ENCODE measurements around the gene ZNF488.
"Not testable (repeated sequence)": the region's sequence is repeated elsewhere in the genome, so short reads cannot be mapped to it uniquely, and the experiment has no call there.

The ZNF488 gene

GRCh38 chr10:47384148-47384921 is at the start of gene ZNF488:
ZNF488 (minus strand) TSS chr10:47384293; CDS start chr10:47368829, 15,464 bp downstream.
- DNase-seq (ENCODE audit: low spot score) = peak; percentile 71

GRCh38 chr10:47425813-47426419 is 41.8 kb upstream of the ZNF488 start:
- no peak for DNase-seq (ENCODE audit: low spot score)

- DNase-seq (ENCODE audit: low spot score) = no peak
These were observed 40.1 kb upstream of the ZNF488 start for GRCh38 chr10:47424231-47424630.

GRCh38 chr10:47423476-47423875 is 39.4 kb upstream of the ZNF488 start:
- no peak for DNase-seq (ENCODE audit: low spot score)

DNA sequence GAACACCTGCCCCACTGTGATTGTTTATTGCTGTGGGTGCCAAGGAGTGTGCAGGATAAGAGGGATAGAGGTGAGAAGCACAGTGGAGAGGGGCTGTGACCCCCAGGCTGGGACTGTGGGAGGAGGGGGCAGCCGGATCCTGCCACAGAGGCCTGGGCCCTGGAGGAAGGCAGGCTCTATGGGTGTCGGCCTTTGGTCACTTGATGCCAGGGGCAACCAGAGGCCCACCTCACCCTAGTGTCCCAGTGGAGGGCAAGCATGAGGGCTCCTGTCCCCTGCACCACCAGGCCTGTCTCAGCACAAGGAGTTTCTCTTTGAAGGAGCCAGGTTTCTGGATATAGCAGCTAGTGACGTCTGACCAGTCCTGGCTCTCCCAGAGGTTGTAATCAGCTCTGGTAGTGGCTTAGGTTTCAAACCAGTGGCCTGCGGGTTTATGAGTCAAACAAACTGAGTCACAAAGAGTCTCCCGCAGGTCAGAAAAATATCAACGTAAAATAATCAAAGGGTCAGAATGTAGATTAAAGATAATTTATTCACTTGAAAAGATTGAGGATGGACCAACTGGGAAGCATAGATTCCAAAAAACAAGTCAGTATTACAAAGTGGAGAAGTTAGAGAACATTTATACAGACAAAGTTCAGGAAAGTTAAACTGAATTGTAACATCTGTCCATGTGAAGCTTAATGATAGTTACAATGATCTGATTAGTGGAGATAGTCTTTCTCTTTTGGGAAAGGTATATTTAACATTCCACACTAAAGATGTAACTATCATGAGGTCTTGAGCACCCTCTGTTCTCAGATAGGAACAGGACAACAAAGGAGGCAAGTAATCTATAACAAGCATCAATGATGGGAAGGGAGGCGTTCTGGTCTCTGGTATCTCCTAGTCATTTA is 37.2 kb upstream of the ZNF488 start:
- no peak for DNase-seq (ENCODE audit: low spot score)

GRCh38 chr10:47420305-47421056 is 36.4 kb upstream of the ZNF488 start:
- no peak for DNase-seq (ENCODE audit: low spot score)

DNA sequence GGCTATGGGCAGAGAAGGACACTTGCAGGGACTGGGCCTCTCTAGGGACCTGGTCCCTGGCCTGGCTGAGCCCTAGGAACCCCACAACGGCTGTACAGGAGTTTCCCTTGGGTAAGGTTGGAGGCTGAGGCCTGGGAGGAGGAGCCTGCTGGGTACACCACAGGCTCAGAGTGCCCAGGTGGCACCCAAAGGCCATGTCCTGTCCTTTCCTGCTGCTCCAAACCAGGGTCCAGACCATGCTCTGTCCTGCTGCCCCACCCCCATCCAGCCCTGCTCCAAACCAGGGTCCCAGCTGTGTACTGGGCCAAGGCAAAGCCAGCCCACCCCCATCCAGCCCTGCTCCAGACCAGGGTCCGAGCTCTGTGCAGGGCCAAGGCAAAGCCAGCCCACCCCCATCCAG is 35.3 kb upstream of the ZNF488 start:
- DNase-seq (ENCODE audit: low spot score) = no peak

- DNase-seq (ENCODE audit: low spot score) = no peak
These were observed 34.9 kb upstream of the ZNF488 start for GRCh38 chr10:47418966-47419365.

GRCh38 chr10:47418321-47418720 is 34.2 kb upstream of the ZNF488 start:
- DNase-seq (ENCODE audit: low spot score) = no peak

GRCh38 chr10:47416305-47417218 is 32.5 kb upstream of the ZNF488 start:
- not testable (repeated sequence) for DNase-seq (ENCODE audit: low spot score)

GRCh38 chr10:47415520-47416304 is 31.6 kb upstream of the ZNF488 start:
- no peak for DNase-seq (ENCODE audit: low spot score)

DNA sequence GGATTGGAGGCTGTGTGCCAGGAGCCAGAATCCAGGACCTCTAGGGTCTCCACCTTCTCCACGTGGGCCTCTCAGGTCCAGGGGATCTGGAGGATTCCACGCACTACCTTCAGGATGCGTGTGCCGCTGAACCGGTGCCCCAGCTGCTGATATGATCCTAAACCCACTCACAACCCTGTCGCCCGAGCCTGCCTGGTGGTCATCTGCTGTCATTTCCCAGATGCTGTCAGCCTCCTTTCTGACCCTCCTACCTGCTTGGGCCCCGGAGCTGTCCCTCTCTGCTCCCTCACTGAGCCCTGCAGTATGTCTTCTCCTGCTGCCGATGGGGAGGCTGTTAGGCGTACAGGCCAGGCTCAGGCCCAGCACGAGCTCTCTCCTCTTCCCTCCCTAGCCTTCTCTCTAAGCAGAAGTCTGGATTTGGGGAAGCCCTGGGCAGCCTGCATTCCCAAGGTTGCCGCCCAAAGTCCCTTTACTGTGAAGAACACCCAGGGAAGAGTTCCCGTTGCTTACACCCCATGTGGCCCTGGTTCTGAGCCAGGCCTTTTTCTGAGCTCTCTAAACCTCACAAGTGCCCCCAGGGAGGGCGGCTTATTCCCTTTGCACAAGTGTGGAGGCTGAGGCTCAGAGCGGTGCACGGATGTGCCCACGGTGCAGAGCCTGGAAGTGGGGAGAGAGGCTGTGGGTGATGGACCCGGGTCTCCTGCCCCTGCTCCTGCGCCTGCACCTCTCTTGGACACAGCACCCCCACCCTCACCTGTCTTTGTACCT is 30.8 kb upstream of the ZNF488 start:
- DNase-seq (ENCODE audit: low spot score) = no peak

DNA sequence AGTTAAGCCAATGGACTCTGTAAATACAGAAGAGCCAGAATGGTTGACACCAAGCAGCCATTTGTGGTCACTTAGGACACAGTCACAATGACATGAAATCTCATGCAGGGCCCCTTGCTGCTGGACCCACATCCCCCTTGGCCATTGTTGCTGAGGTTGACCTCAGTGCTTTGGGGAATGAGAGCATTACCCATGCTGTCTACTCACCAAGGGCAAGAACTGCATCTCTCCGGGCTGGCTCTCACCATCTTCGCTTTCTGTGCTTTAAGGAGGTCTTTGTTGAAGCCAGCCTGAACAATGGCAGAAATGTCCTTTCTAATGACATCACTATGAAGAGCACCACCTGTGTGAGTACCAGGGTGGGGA is 30.1 kb upstream of the ZNF488 start:
- no peak for DNase-seq (ENCODE audit: low spot score)

GRCh38 chr10:47413531-47414226 is 29.6 kb upstream of the ZNF488 start:
- no peak for DNase-seq (ENCODE audit: low spot score)

- no peak for DNase-seq (ENCODE audit: low spot score)
These were observed 28.8 kb upstream of the ZNF488 start for GRCh38 chr10:47412869-47413268.

GRCh38 chr10:47412177-47412730 is 28.2 kb upstream of the ZNF488 start:
- no peak for DNase-seq (ENCODE audit: low spot score)

DNA sequence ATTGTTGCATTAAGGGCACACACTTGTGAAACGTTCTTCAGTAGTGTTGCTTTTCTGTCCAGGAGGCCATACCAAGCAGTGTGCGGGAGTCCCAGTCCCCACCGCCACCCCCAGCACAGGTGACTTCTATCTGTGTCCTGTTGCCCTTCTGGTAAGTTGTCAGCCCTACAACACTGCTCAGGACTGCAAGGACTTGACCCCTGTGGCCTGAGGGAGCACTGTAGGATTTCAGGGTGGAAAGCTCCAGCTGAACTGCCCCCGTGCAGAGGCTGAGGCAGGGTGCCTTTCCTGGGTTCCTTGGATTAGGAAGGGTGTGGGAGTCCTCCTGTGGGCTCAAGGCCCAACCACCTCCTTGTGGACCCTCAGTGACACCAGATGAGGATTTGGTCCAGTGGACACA is 26.8 kb upstream of the ZNF488 start:
- no peak for DNase-seq (ENCODE audit: low spot score)

- no peak for DNase-seq (ENCODE audit: low spot score)
These were observed 26.2 kb upstream of the ZNF488 start for GRCh38 chr10:47410271-47410670.
